Measurements from ENCODE around the gene GPS2.

- TF ChIP-seq EP300 (IDR thresholded peaks at IDR 0.05) (no peak), POLR2A (IDR thresholded peaks at IDR 0.05) (no peak)
- TF ChIP-seq, protein P1, sequence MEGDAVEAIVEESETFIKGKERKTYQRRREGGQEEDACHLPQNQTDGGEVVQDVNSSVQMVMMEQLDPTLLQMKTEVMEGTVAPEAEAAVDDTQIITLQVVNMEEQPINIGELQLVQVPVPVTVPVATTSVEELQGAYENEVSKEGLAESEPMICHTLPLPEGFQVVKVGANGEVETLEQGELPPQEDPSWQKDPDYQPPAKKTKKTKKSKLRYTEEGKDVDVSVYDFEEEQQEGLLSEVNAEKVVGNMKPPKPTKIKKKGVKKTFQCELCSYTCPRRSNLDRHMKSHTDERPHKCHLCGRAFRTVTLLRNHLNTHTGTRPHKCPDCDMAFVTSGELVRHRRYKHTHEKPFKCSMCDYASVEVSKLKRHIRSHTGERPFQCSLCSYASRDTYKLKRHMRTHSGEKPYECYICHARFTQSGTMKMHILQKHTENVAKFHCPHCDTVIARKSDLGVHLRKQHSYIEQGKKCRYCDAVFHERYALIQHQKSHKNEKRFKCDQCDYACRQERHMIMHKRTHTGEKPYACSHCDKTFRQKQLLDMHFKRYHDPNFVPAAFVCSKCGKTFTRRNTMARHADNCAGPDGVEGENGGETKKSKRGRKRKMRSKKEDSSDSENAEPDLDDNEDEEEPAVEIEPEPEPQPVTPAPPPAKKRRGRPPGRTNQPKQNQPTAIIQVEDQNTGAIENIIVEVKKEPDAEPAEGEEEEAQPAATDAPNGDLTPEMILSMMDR (IDR thresholded peaks at IDR 0.05): no peak
Measured at GRCh38 chr17:7361906-7362305, 46.7 kb upstream of the GPS2 start.
